ENCODE results near the gene FAM83G. TPM values are rescaled to one million over a fixed set of nuclear protein-coding genes. Genes with fewer than 3 reads are reported as not detected.
A peak's percentile ranks its signal among the peaks of the same experiment; 100 is the strongest.

Gene FAM83G
- total RNA-seq, 2 experiments from 2014 or later, result 2.9 to 3.0 TPM

DNA sequence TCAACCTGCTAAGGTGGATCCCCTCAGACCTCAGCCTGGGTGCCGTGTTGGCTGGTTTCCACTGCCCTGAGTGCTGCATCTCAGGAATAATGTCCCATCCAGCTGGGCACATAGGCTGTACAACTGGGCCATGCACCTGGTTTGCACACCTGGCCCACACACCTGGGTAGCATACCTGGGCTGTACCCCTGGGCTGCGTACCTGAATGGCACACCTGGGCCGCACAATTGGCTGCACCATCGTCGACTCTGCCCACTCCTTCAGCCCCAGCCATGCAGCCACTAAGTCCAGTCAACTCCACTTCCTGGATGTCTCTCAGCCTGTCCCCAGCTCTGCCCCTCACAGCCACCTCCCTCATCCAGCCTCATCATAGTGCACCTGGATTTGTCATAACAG lies 44.7 kb downstream of the FAM83G start:
- TF ChIP-seq, protein P1, sequence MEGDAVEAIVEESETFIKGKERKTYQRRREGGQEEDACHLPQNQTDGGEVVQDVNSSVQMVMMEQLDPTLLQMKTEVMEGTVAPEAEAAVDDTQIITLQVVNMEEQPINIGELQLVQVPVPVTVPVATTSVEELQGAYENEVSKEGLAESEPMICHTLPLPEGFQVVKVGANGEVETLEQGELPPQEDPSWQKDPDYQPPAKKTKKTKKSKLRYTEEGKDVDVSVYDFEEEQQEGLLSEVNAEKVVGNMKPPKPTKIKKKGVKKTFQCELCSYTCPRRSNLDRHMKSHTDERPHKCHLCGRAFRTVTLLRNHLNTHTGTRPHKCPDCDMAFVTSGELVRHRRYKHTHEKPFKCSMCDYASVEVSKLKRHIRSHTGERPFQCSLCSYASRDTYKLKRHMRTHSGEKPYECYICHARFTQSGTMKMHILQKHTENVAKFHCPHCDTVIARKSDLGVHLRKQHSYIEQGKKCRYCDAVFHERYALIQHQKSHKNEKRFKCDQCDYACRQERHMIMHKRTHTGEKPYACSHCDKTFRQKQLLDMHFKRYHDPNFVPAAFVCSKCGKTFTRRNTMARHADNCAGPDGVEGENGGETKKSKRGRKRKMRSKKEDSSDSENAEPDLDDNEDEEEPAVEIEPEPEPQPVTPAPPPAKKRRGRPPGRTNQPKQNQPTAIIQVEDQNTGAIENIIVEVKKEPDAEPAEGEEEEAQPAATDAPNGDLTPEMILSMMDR (IDR thresholded peaks at IDR 0.05), result no peak
- Histone ChIP-seq H3K36me3 (ENCODE audit: insufficient read depth, low read length) (no peaks in the 10 kb centered on the region), H3K4me1 (ENCODE audit: insufficient read depth, low read length) (peaks cover 40% of the 10 kb centered on the region), H3K27ac (ENCODE audit: low read depth in 1 of 2, low read length in 2 of 2) (no peak overlapping the region), H3K9me3 (ENCODE audit: control insufficient read depth in 1 of 2, insufficient read depth in 1 of 2, low read length in 2 of 2) (no peaks in the 10 kb centered on the region), H3K27me3 (ENCODE audit: control insufficient read depth in 1 of 2, insufficient read depth in 2 of 2, low read length in 2 of 2) (no peaks in the 10 kb centered on the region), H3K4me3 (ENCODE audit: low read length) (no peak overlapping the region)
- CTCF ChIA-PET, result interaction anchor here (1.4 to 2.4 kb wide), 3 partner anchors 18 to 47 kb away, joined by 5 to 8 read pairs (median 6); no protein-coding TSS in a partner anchor
- no peak for ATAC-seq (ENCODE audit: poor library complexity)
- Mint-ChIP-seq H3K36me3 (ENCODE audit: low read depth) (no peaks in the 10 kb centered on the region), H3K9me3 (no peaks in the 10 kb centered on the region), H3K4me3 (no peak overlapping the region), H3K27me3 (no peaks in the 10 kb centered on the region), H3K27ac (no peak overlapping the region), H3K4me1 (ENCODE audit: low read depth) (peaks cover 33% of the 10 kb centered on the region)
- no peak for DNase-seq
- POLR2A ChIA-PET, result interaction anchor here (2.2 kb wide), 1 partner anchor 102 kb away, joined by 11 read pairs; the partner anchor contains the start of gene PRPSAP2
- intact Hi-C loops (cut with DNase I, micrococcal nuclease), result loop anchor here in 1 of 2 experiments (2.0 to 10.0 kb wide), 3 partner anchors 42 to 145 kb away; partner anchors contain the start of gene FAM83G

DNA sequence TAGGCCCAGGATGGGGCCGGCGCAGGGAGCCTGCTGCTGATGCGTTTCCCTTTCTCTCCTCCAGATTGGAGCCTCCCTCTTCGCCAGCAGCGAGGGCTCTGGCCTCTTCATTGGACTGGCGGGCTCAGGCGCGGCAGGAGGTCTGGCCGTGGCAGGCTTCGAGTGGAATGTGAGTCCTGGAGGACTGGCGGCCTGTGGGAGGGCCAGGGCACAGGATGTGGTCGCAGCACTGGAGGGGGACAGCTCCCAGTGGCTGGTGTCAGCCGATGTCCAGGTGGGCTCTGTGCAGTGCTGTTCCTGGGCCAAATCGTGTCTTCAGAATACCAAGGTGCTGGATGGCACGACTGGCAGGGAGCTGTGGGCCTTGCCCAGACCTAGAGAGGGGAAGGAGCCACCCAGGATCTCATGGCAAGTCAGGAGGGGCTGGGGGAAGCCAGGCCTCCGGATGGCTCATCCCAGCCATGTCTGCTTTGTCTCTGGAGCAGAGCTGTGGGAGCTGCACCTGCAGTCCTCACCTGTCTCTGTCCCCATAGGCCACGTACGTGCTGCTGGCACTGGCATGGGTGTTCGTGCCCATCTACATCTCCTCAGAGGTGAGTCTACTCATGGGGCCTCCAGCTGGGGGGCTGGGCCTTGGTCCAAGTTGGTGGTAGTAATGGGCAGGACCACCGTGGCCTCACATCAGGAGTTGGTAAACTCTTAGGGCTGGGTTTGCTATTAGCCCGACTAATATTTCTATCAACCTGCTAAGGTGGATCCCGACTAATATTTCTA lies 45.3 kb downstream of the FAM83G start:
- no peaks in the 10 kb centered on the region for H3K36me3 Mint-ChIP-seq (ENCODE audit: low read depth)
- no peak overlapping the region for H3K4me3 ChIP-seq (ENCODE audit: low read length)

DNA sequence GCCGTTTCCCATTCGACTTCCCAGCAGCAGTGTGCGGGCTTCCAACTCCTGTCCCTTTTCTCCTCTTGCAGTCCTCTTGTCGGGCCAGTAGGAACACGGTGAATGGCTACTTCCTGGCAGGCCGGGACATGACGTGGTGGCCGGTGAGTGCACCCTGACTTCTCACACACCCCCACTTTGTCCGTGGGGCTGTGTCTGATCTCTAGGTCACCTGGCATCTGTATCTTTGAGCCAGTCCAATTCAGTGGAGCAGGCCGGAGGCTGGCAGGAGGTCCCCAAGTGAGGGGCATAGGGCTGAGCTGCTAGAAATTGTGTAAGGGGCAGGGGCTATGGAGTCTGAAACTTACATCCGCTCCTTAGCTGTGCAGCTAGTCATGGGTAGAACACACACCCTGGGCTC lies 46.0 kb downstream of the FAM83G start:
- no peaks in the 10 kb centered on the region for H3K36me3 Mint-ChIP-seq (ENCODE audit: low read depth)
- TF ChIP-seq, protein P1 (IDR thresholded peaks at IDR 0.05), result no peak
- Histone ChIP-seq H3K4me1 (ENCODE audit: insufficient read depth, low read length) (peaks cover 51% of the 10 kb centered on the region), H3K36me3 (ENCODE audit: insufficient read depth, low read length) (no peaks in the 10 kb centered on the region), H3K27me3 (ENCODE audit: control insufficient read depth in 1 of 2, insufficient read depth in 2 of 2, low read length in 2 of 2) (no peaks in the 10 kb centered on the region), H3K4me3 (ENCODE audit: low read length) (no peak overlapping the region), H3K27ac (ENCODE audit: low read depth in 1 of 2, low read length in 2 of 2) (no peak overlapping the region), H3K9me3 (ENCODE audit: control insufficient read depth in 1 of 2, insufficient read depth in 1 of 2, low read length in 2 of 2) (no peaks in the 10 kb centered on the region)
- H3K4me1 Mint-ChIP-seq (ENCODE audit: low read depth), result peaks cover 46% of the 10 kb centered on the region
- DNase-seq, result peak in 1 of 14 experiments; percentile 5
- intact Hi-C loops (cut with DNase I, micrococcal nuclease), result loop anchor here in 1 of 2 experiments (2.0 to 10.0 kb wide), 3 partner anchors 44 to 144 kb away; partner anchors contain the start of gene FAM83G
- H3K27ac Mint-ChIP-seq, result no peak overlapping the region
- no peak overlapping the region for H3K4me3 Mint-ChIP-seq
- no peaks in the 10 kb centered on the region for H3K27me3 Mint-ChIP-seq
- ChIA-PET CTCF (no interaction called here), POLR2A (no interaction called here)
- no peaks in the 10 kb centered on the region for H3K9me3 Mint-ChIP-seq
- ATAC-seq (ENCODE audit: poor library complexity), result no peak

More for the DNA sequence above, 45.3 kb downstream of the FAM83G start:
- Mint-ChIP-seq H3K27me3 (no peaks in the 10 kb centered on the region), H3K9me3 (no peaks in the 10 kb centered on the region), H3K4me1 (ENCODE audit: low read depth) (peaks cover 39% of the 10 kb centered on the region), H3K4me3 (no peak overlapping the region), H3K27ac (no peak overlapping the region)
- Histone ChIP-seq H3K27me3 (ENCODE audit: control insufficient read depth in 1 of 2, insufficient read depth in 2 of 2, low read length in 2 of 2) (no peaks in the 10 kb centered on the region), H3K4me1 (ENCODE audit: insufficient read depth, low read length) (peaks cover 46% of the 10 kb centered on the region), H3K9me3 (ENCODE audit: control insufficient read depth in 1 of 2, insufficient read depth in 1 of 2, low read length in 2 of 2) (no peaks in the 10 kb centered on the region), H3K36me3 (ENCODE audit: insufficient read depth, low read length) (no peaks in the 10 kb centered on the region), H3K27ac (ENCODE audit: low read depth in 1 of 2, low read length in 2 of 2) (no peak overlapping the region)
- intact Hi-C loops (cut with DNase I, micrococcal nuclease), result loop anchor here in 1 of 2 experiments (2.0 to 10.0 kb wide), 3 partner anchors 43 to 144 kb away; partner anchors contain the start of gene FAM83G
- ATAC-seq (ENCODE audit: poor library complexity), result no peak
- ChIA-PET POLR2A (interaction anchor here (2.2 kb wide), 1 partner anchor 101 kb away, joined by 11 read pairs; the partner anchor contains the start of gene PRPSAP2), CTCF (interaction anchor here (2.4 kb wide), 1 partner anchor 39 kb away, joined by 8 read pairs; no protein-coding TSS in a partner anchor)
- DNase-seq, result peak in 1 of 14 experiments; percentile 13
- TF ChIP-seq, protein P1 (IDR thresholded peaks at IDR 0.05), result no peak
